ENCODE results near the gene SOWAHA.

Gene SOWAHA

DNA sequence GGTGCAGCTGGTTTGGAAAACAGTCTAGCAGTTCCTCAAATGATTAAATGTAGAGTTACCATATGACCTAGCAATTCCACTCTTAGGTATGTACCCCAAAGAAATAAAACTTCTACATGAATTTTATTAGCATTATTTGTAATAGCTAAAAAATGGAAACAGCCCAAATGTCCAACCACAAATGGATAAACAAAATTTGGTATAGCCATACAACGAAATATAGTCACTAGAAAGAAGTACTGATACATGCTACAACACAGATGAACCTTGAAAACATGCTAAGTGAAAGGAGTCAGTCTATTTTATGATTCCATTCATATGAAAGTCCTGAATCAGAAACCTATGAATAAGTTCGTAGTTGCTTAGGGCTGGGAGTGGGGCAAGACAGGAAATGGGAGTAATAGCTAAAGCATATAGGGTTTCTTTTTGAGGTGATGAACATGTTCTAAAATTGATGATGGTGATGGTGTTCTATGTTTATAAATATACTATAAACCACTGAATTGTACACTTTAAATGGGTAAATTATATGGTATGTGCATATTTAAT lies 46.9 kb downstream of the SOWAHA start:
- Mint-ChIP-seq H3K4me1 (ENCODE audit: low read depth) (no peaks in the 10 kb centered on the region), H3K27ac (no peak overlapping the region), H3K9me3 (no peaks in the 10 kb centered on the region), H3K4me3 (no peak overlapping the region), H3K27me3 (peaks cover 7% of the 10 kb centered on the region), H3K36me3 (ENCODE audit: low read depth) (no peaks in the 10 kb centered on the region)

DNA sequence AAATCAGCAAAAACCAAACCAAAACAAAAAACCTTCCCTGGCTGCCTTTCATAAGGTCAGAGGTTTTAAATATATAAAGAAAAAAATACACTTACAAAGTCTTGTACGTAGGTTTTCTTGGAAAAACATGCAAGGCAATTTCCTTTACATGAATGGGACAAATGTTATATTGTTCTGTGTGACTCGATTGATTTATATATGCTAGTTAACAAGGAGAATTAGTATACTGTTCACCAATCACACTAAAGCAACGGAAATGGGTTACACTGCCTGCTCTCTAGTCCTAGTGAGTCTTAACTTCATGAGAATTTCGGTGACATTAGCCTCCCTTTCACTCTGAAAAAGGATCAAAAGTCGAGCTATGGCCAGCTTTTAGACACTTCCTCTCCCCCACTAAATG lies 47.6 kb downstream of the SOWAHA start:
- H3K36me3 Mint-ChIP-seq (ENCODE audit: low read depth) = no peaks in the 10 kb centered on the region
- no peak overlapping the region for H3K4me3 Mint-ChIP-seq
- peaks cover 6% of the 10 kb centered on the region for H3K4me1 Mint-ChIP-seq (ENCODE audit: low read depth)
- no peaks in the 10 kb centered on the region for H3K9me3 Mint-ChIP-seq
- H3K27me3 Mint-ChIP-seq = peaks cover 7% of the 10 kb centered on the region
- no peak overlapping the region for H3K27ac Mint-ChIP-seq

DNA sequence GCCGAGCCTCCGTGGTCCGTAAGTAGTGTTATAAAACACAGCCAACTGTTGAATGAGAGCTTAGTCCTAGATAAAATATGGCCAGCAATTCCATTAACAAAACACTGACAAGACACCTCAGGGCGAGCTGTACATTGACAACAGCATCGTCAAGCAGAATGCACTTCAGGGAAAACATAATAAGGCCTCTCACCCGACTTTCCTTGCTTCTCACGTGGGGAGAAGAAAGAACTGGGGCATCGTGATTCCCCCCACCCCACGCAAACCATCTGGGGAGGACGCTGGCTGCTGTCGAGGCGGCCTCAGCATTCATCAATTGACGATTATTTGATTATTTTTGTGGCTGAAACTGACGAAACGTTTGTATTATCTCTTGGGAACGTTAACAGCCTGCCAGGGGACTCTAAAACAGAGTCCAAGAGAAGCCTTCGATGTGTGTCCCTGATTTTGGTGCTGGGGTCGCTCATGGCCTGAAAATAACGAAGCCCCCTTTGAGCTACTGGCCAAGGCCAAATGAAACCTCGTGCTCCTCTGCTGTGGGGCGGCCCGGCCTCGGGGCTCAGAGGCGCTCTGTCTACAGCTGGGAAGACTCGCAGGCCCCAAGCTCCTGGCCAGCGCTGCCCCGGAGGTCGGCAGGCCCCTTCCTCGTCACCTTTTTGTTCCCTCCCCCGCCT lies 52.7 kb downstream of the SOWAHA start:
- peak overlapping the region; percentile 100 for H3K27ac Mint-ChIP-seq

More for the DNA sequence above, 52.7 kb downstream of the SOWAHA start:
- H3K27me3 Mint-ChIP-seq = no peaks in the 10 kb centered on the region
- H3K4me1 Mint-ChIP-seq (ENCODE audit: low read depth) = peaks cover 33% of the 10 kb centered on the region
- peak overlapping the region; percentile 100 for H3K4me3 Mint-ChIP-seq
- H3K36me3 Mint-ChIP-seq (ENCODE audit: low read depth) = peaks cover 25% of the 10 kb centered on the region
- no peaks in the 10 kb centered on the region for H3K9me3 Mint-ChIP-seq

Measured in stimulated activated naive CD8-positive, alpha-beta T cell treated with anti-CD3 and anti-CD28 coated beads, Interleukin-15, Interleukin-2, amounts not matched to agents 100 ng/mL and 50 ng/mL, for 24 hours (primary cell).